GM19372 (cell line): ENCODE measurements around the gene LYZ.
A peak's percentile ranks its signal among the peaks of the same experiment; 100 is the strongest.

Experiments used
- ATAC-seq: cut with Tn5 transposase; IDR thresholded peaks from one replicate; pipeline ENCODE4 v1.9.1; 2021; ENCODE audit warnings: mild to moderate bottlenecking, low read depth, moderate library complexity; ENCODE audit not compliant: unreplicated experiment

The LYZ gene

GRCh38 chr12:69338120-69338859, 9.9 kb upstream of the LYZ start:
- ATAC-seq, result no peak

GRCh38 chr12:69338936-69339335, 9.2 kb upstream of the LYZ start:
- no peak for ATAC-seq

- no peak for ATAC-seq
Observed at GRCh38 chr12:69339999-69340398, 8.2 kb upstream of the LYZ start.

- no peak for ATAC-seq
Observed at GRCh38 chr12:69341328-69341727, 6.9 kb upstream of the LYZ start.

GRCh38 chr12:69342421-69342820, 5.8 kb upstream of the LYZ start:
- no peak for ATAC-seq

DNA sequence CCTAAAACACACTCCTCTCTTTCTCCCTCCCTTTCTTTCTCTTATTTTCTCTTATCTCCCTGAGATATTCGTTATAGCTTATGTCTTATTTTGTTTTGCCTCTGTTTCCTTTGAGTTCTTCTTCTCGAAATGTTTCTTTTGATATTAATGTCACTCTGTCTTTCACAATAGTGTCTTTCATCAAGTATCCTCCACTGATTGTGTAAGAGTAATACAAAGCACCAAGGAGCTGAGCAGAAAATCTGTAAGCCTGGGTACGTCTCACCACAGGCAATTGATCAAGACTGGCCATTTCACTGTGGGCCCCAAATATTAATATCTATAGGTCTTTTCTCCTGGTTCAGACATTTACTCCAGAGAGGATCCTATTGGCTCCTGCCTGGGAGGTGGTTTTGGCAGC, 4.8 kb upstream of the LYZ start:
- ATAC-seq, result no peak

DNA sequence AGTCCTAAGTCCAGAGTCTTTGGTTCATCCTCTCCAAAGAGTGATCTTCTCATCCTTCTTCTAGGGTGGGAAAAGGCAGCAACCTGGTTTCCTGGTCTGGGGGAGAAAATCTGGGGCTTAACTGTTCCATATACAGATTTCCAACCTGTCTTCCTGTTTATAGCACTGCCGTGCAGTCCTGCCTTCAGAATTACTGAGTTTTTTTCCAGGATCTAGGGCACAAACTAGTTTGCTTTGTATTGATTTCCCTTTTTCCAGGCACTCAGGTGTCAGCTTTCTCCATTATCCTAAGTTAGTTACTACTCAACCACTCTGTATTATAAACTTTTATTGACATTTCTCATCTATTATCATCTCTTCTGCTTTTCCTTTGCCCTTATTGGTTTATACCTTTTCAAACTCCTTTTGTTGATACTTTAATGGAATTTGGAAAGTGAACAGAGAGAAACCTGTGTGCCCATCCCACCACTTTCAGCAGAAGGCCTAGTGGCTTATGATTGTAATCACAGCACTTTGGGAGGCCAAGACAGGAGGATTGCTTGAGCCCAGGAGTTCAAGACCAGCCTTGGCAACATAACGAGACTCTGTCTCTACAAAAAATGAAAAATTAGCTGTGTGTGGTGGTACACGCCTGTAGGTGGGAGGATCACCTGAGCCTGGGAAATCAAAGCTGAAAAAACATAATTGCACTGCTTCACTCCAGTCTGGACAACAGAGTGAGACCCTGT, 4.1 kb upstream of the LYZ start:
- ATAC-seq, result no peak

GRCh38 chr12:69345077-69345476, 3.1 kb upstream of the LYZ start:
- no peak for ATAC-seq

DNA sequence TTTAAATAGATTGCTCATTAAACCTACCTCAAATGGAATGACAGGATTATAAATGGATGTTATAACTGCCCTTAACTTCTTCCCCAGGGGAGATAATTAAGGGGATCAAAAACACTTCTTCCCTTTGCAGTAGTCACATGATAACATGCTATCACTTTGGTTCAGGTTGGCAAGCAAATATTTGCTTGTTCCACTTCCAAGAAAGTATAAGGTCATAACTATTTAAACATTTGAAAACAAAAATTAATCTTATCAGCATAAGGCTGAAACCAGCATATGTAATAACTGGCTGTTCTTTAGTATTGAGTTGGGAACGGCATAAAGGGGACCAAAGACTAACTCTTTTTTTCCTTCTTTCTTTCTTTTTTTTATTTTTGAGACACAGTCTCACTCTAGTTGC, 2.4 kb upstream of the LYZ start:
- ATAC-seq, result no peak

GRCh38 chr12:69350002-69350626, 1.9 kb downstream of the LYZ start:
- ATAC-seq, result no peak

DNA sequence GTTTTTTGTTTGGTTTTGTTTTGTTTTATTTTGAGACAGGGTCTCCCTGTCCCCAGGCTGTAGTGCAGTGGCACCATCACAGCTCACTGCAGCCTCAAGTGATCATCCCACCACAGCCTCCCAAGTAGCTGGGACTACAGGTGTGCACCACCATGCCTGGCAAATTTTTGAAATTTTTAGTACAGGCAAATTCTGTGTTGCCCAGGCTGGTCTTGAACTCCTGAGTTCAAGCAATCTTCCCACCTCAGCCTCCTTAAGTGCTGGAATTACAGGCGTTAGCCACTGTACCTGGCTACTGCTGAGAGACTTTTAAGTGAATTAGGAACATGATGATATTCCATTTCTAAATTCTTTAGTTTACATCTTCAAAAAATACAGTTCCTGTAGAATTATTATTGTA, 2.6 kb downstream of the LYZ start:
- no peak for ATAC-seq

GRCh38 chr12:69351462-69352236, 3.5 kb downstream of the LYZ start:
- ATAC-seq, result no peak

DNA sequence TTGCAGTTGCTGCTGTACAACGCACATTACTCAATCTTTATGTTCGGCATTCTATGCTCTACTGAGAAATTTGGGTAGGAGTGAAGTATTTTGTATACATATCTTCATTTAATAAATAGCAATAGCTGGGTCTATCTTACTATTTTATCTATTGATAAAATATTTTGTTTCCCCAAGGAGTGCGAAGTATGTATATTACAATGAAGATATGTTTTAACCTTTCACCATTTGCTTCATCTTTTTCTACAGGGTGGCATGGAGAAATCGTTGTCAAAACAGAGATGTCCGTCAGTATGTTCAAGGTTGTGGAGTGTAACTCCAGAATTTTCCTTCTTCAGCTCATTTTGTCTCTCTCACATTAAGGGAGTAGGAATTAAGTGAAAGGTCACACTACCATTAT, 4.7 kb downstream of the LYZ start:
- no peak for ATAC-seq

DNA sequence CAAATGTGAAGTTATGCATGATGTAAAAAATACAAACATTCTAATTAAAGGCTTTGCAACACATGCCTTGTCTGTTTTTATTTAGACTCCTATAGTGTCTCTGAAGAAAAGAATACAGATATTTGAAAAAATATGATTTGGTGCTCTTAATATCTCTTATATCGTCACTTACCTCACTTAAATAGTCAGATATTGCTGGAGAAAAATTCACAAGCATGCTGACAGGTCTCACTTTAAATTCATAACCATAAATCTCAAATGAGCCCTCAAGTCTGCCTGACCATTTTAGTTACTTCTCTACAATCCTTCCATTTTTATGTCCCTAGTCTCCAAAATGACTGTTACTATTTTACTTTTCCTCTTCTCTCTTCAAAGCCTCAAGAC, 6.0 kb downstream of the LYZ start:
- ATAC-seq, result no peak

- no peak for ATAC-seq
Observed at GRCh38 chr12:69354556-69355187, 6.5 kb downstream of the LYZ start.

GRCh38 chr12:69355363-69356028, 7.3 kb downstream of the LYZ start:
- no peak for ATAC-seq

DNA sequence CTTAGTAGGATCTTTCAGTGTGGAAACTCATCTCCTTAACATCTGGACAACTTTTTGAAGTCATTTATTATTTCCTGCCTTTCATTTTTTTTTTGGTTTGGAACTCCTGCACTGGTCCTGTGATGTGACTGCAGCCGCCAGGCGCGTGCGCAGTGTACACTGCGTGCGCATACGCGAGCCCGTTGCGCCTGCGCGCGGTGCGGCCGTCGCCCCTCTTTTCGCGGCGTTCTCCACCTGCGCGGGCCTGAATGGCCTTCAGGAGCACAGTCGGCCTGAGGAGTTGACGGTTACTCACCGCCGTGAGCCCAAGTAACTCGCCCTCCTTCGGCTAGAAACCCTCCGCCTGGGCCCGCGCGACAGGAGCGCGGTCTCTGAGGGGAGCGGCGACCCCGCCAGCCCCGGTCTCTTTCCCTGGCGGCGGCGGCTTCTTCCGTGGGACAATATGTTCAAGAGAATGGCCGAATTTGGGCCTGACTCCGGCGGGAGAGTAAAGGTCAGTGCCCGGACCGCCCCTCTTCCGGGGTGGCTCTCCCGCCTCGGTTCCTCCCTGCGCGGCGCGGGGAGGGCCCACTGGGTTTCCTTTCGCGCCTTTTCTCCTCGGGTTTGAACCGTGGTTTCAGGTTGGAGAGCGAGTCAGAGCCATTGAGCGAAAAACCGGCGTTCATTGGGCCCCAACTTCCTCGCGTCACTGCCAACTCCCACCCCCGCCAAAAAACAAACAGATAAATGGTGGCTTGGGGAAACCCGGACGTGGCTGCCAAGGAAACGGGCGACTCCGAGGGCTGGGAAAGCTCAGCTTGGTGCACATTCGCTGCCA, 11.6 kb downstream of the LYZ start, which contains the start of gene YEATS4:
TSS of gene YEATS4 (plus strand) at position 213 of the 817 bp plus-strand sequence. CDS start at position 443, 230 bp downstream.
- ATAC-seq, result peak; percentile 90

GRCh38 chr12:69360348-69360672, 12.1 kb downstream of the LYZ start:
- no peak for ATAC-seq

DNA sequence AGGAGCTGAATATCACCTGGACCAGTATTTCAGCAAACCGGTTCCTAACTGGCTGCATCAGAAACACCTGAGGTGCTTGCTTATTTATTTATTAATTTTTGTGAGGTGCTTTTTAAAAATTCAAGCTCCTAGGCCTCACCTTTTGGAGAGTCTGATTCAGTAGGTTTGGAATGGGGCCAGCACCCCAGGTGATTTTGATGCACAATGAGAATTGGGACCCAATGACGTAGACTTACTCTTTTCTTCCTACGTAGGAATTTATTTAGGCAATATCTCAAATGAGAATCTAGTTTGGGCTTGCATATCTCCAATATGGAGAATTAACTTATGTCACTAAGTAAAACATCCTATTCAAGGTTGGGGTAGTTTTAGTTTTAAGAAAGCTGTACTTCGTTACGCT, 18.6 kb downstream of the LYZ start:
- ATAC-seq, result no peak
